SJSA1 (cell line): ENCODE results near the gene ENPP7. TPM values are rescaled to one million over a fixed set of nuclear protein-coding genes. Genes with fewer than 3 reads are reported as not detected.

Source experiments
- DNase-seq, 2 experiments: peaks; one replicate each; pipeline ENCODE4 v3.0.0-alpha.2; 2015 to 2020; ENCODE audit warnings: low spot score in 2 of 2, low read depth in 1 of 2
- H3K27ac ChIP-seq: fragments of 250-450 bp; sonication (Bioruptor Pico); 2 replicates; pipeline ENCODE4 v1.5.1; 2020; ENCODE audit warnings: mild to moderate bottlenecking, moderate library complexity
- H3K27me3 ChIP-seq: fragments of 250-450 bp; sonication (Bioruptor Pico); replicated peaks from 2 replicates; pipeline ENCODE4 v1.5.1; 2020; ENCODE audit warnings: mild to moderate bottlenecking, moderate library complexity
- H3K36me3 ChIP-seq: fragments of 250-450 bp; sonication (Bioruptor Pico); 2 replicates; pipeline ENCODE4 v1.5.1; 2020; ENCODE audit warnings: mild to moderate bottlenecking
- H3K4me1 ChIP-seq: fragments of 250-450 bp; sonication (Bioruptor Pico); replicated peaks from 2 replicates; pipeline ENCODE4 v1.6.1; 2021; ENCODE audit warnings: mild to moderate bottlenecking
- H3K4me3 ChIP-seq: fragments of 250-450 bp; sonication (Bioruptor Pico); 2 replicates; pipeline ENCODE4 v1.5.1; 2020; ENCODE audit warnings: mild to moderate bottlenecking
- H3K9me3 ChIP-seq: fragments of 250-450 bp; sonication (Bioruptor Pico); replicated peaks from 2 replicates; pipeline ENCODE4 v1.5.1; 2020; ENCODE audit warnings: mild to moderate bottlenecking
- total RNA-seq: library from RNA; depleted of rRNA; stranded (reverse); fragments of >200 nt; shearing (Covaris generic); gene quantifications from 2 replicates; pipeline ENCODE4 v1.2.3, GENCODE V29; 2014; rRNA removed

Gene ENPP7, protein sequence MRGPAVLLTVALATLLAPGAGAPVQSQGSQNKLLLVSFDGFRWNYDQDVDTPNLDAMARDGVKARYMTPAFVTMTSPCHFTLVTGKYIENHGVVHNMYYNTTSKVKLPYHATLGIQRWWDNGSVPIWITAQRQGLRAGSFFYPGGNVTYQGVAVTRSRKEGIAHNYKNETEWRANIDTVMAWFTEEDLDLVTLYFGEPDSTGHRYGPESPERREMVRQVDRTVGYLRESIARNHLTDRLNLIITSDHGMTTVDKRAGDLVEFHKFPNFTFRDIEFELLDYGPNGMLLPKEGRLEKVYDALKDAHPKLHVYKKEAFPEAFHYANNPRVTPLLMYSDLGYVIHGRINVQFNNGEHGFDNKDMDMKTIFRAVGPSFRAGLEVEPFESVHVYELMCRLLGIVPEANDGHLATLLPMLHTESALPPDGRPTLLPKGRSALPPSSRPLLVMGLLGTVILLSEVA
- not detected in 2 replicates for total RNA-seq

GRCh38 chr17:79730769-79731483 is at the start of gene ENPP7:
ENPP7 (plus strand) TSS chr17:79730943; CDS start chr17:79731140, 197 bp downstream.
- H3K36me3 ChIP-seq, result no peaks in the 10 kb centered on the region
- no peaks in the 10 kb centered on the region for H3K4me1 ChIP-seq
- H3K4me3 ChIP-seq, result no peak within 1 kb of the TSS
- peak in 1 of 2 experiments; percentile 48 for DNase-seq
- H3K27ac ChIP-seq, result no peak within 1 kb of the TSS
- H3K9me3 ChIP-seq, result no peaks in the 10 kb centered on the region
- peaks cover 4% of the 10 kb centered on the region; the same call in 1 of the 2 replicates for H3K27me3 ChIP-seq

GRCh38 chr17:79681101-79681621 is 49.6 kb upstream of the ENPP7 start:
- H3K9me3 ChIP-seq, result 0 out of 2 replicates have a peak, but pooled peaks cover 3% of the 10 kb centered on the region
- no peaks in the 10 kb centered on the region for H3K36me3 ChIP-seq
- no peak overlapping the region for H3K4me3 ChIP-seq
- no peaks in the 10 kb centered on the region for H3K4me1 ChIP-seq
- H3K27ac ChIP-seq, result no peak overlapping the region
- peaks cover 97% of the 10 kb centered on the region for H3K27me3 ChIP-seq
- no peak for DNase-seq

- Histone ChIP-seq H3K4me1 (no peaks in the 10 kb centered on the region), H3K27me3 (peaks cover 97% of the 10 kb centered on the region), H3K36me3 (no peaks in the 10 kb centered on the region), H3K4me3 (no peak overlapping the region), H3K27ac (no peak overlapping the region), H3K9me3 (0 out of 2 replicates have a peak, but pooled peaks cover 3% of the 10 kb centered on the region)
- DNase-seq, result no peak
Measured at GRCh38 chr17:79681628-79682261, 49.0 kb upstream of the ENPP7 start.

- H3K36me3 ChIP-seq, result no peaks in the 10 kb centered on the region
- H3K4me3 ChIP-seq, result no peak overlapping the region
Measured at GRCh38 chr17:79683365-79683764, 47.4 kb upstream of the ENPP7 start.

GRCh38 chr17:79684132-79684985 is 46.4 kb upstream of the ENPP7 start:
- Histone ChIP-seq H3K36me3 (no peaks in the 10 kb centered on the region), H3K4me3 (no peak overlapping the region), H3K4me1 (no peaks in the 10 kb centered on the region), H3K27me3 (peaks cover 94% of the 10 kb centered on the region), H3K9me3 (0 out of 2 replicates have a peak, but pooled peaks cover 5% of the 10 kb centered on the region), H3K27ac (no peak overlapping the region)
- DNase-seq, result no peak

More at GRCh38 chr17:79683365-79683764, 47.4 kb upstream of the ENPP7 start:
- Histone ChIP-seq H3K27ac (no peak overlapping the region), H3K27me3 (peaks cover 94% of the 10 kb centered on the region), H3K4me1 (no peaks in the 10 kb centered on the region), H3K9me3 (0 out of 2 replicates have a peak, but pooled peaks cover 5% of the 10 kb centered on the region)
- no peak for DNase-seq

GRCh38 chr17:79685121-79685520 is 45.6 kb upstream of the ENPP7 start:
- no peak overlapping the region for H3K27ac ChIP-seq
- peaks cover 95% of the 10 kb centered on the region for H3K27me3 ChIP-seq
- no peaks in the 10 kb centered on the region for H3K4me1 ChIP-seq
- 0 out of 2 replicates have a peak, but pooled peaks cover 5% of the 10 kb centered on the region for H3K9me3 ChIP-seq
- DNase-seq, result no peak
- no peak overlapping the region for H3K4me3 ChIP-seq
- no peaks in the 10 kb centered on the region for H3K36me3 ChIP-seq

DNA sequence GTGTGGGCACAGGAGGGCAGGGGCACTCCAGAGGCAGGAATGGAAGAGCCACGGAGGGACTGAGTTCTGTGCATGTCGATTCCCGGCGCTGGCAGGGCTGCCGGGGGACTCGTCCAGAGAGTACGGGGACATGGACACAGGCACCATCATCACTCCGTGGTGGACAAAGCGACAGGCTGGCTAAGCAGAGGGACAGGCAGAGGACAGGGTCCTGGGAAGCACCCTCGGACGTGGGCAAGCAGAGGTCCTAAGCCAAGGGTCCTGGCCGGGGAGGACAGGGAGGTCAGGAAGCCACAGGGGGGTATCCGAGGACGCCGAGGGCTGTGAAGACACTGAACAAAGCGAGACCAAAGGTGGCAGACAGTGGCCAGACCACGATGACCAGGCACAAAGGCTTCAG is 44.3 kb upstream of the ENPP7 start:
- H3K27me3 ChIP-seq, result peaks cover 92% of the 10 kb centered on the region
- H3K9me3 ChIP-seq, result 0 out of 2 replicates have a peak, but pooled peaks cover 5% of the 10 kb centered on the region
- DNase-seq, result no peak
- no peaks in the 10 kb centered on the region for H3K4me1 ChIP-seq
- no peaks in the 10 kb centered on the region for H3K36me3 ChIP-seq
- H3K27ac ChIP-seq, result no peak overlapping the region
- H3K4me3 ChIP-seq, result no peak overlapping the region

DNA sequence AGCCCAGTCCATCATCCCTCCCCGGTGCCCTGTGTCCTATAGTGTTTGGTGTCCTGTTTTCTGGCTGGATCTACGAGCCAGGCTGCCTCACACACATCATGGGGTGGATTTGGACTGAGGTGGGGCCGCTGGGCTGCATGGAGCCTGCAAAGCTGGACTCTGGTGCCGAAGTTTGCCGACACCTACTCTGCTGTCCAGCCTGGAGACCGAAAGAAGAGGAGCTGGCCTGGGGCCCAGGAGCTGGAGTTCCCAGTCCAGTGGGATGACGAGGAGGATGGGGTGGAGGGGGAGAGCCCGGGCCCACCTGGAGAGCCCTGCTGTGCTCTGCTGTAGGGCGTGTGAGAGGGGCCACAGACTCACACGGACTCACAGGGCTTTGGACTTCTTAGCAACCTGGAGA is 40.3 kb upstream of the ENPP7 start:
- H3K4me3 ChIP-seq, result no peak overlapping the region
- H3K27ac ChIP-seq, result no peak overlapping the region
- peaks cover 89% of the 10 kb centered on the region for H3K27me3 ChIP-seq
- DNase-seq, result no peak
- H3K36me3 ChIP-seq, result no peaks in the 10 kb centered on the region
- 0 out of 2 replicates have a peak, but pooled peaks cover 2% of the 10 kb centered on the region for H3K9me3 ChIP-seq
- H3K4me1 ChIP-seq, result no peaks in the 10 kb centered on the region

GRCh38 chr17:79690988-79691836 is 39.5 kb upstream of the ENPP7 start:
- no peaks in the 10 kb centered on the region for H3K36me3 ChIP-seq
- no peaks in the 10 kb centered on the region for H3K4me1 ChIP-seq
- no peak for DNase-seq
- peaks cover 89% of the 10 kb centered on the region for H3K27me3 ChIP-seq
- H3K9me3 ChIP-seq, result 0 out of 2 replicates have a peak, but pooled peaks cover 2% of the 10 kb centered on the region
- no peak overlapping the region for H3K27ac ChIP-seq
- H3K4me3 ChIP-seq, result no peak overlapping the region

DNA sequence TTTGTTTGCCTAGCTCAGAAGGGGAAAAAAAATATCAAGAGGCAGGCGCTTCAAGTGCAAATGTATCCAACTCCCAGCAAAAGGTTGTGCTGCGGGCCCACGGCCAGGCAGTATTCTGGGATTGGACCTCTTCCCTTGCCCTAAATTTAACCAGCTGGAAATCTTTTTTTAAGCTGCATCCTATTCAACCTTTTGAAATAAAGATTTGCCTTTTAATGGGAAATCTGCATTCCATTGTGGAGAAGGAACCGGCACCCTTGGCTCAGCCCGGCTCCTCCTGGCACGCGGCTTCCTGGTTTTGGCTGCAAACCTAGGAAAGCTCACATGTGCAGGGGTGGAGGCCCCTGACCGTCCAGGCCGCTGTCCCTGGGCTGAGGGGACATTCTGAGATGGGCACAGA is 38.8 kb upstream of the ENPP7 start:
- H3K27me3 ChIP-seq, result peaks cover 89% of the 10 kb centered on the region
- 0 out of 2 replicates have a peak, but pooled peaks cover 2% of the 10 kb centered on the region for H3K9me3 ChIP-seq
- no peak overlapping the region for H3K27ac ChIP-seq
- H3K4me1 ChIP-seq, result no peaks in the 10 kb centered on the region
- DNase-seq, result no peak
- H3K36me3 ChIP-seq, result no peaks in the 10 kb centered on the region
- no peak overlapping the region for H3K4me3 ChIP-seq

- no peak overlapping the region for H3K27ac ChIP-seq
- H3K27me3 ChIP-seq, result peaks cover 91% of the 10 kb centered on the region
- H3K9me3 ChIP-seq, result no peaks in the 10 kb centered on the region
- no peaks in the 10 kb centered on the region for H3K4me1 ChIP-seq
- no peak for DNase-seq
- no peak overlapping the region for H3K4me3 ChIP-seq
- H3K36me3 ChIP-seq, result no peaks in the 10 kb centered on the region
Measured at GRCh38 chr17:79693419-79693818, 37.3 kb upstream of the ENPP7 start.

DNA sequence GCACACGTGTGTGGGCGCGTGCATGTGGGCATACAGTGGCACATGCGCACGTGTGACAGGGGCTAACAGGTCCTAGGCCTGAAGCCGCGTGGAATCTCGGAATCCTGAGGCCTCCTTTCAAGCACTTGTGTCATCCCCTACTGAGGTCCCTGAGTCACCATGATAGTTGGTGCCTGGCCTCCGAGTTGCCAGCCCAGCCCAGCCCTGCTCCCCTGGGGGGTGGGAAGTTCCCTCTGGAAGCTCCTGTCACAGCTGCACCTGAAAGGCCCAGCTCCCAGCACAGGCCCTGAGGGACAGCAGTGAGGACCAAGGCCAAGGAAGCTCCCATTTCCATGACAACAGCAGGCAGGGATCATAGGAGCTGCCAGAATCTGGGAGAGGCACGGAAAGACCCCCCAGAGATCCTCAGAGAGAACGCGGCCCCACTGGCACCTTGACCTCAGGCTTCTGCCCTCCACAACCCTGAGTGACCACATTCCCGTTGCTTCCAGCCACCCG is 35.4 kb upstream of the ENPP7 start:
- no peaks in the 10 kb centered on the region for H3K4me1 ChIP-seq
- H3K4me3 ChIP-seq, result no peak overlapping the region
- no peak overlapping the region for H3K27ac ChIP-seq
- no peaks in the 10 kb centered on the region for H3K9me3 ChIP-seq
- peaks cover 79% of the 10 kb centered on the region for H3K27me3 ChIP-seq
- no peaks in the 10 kb centered on the region for H3K36me3 ChIP-seq
- no peak for DNase-seq
